Hepatocyte (in vitro differentiated cells): ENCODE results near the gene IRF5.

Source experiments
- CTCF ChIP-seq: fragments of 200-600 bp; sonication (generic); IDR thresholded peaks from 2 replicates; pipeline ENCODE4 v1.5.1; 2016; ENCODE audit warnings: antibody characterized with exemption, mild to moderate bottlenecking; ENCODE audit not compliant: poor library complexity
- EZH2 ChIP-seq: fragments of 200-600 bp; sonication (generic); IDR thresholded peaks from 2 replicates; pipeline ENCODE4 v1.6.1; 2016; ENCODE audit warnings: antibody characterized with exemption, mild to moderate bottlenecking, borderline replicate concordance
- EZH2phosphoT487 ChIP-seq: fragments of 200-600 bp; sonication (generic); IDR thresholded peaks from one replicate; pipeline ENCODE4 v1.6.1; 2018; ENCODE audit warnings: antibody characterized with exemption, mild to moderate bottlenecking, low read depth, moderate library complexity; ENCODE audit not compliant: unreplicated experiment, severe bottlenecking

DNA sequence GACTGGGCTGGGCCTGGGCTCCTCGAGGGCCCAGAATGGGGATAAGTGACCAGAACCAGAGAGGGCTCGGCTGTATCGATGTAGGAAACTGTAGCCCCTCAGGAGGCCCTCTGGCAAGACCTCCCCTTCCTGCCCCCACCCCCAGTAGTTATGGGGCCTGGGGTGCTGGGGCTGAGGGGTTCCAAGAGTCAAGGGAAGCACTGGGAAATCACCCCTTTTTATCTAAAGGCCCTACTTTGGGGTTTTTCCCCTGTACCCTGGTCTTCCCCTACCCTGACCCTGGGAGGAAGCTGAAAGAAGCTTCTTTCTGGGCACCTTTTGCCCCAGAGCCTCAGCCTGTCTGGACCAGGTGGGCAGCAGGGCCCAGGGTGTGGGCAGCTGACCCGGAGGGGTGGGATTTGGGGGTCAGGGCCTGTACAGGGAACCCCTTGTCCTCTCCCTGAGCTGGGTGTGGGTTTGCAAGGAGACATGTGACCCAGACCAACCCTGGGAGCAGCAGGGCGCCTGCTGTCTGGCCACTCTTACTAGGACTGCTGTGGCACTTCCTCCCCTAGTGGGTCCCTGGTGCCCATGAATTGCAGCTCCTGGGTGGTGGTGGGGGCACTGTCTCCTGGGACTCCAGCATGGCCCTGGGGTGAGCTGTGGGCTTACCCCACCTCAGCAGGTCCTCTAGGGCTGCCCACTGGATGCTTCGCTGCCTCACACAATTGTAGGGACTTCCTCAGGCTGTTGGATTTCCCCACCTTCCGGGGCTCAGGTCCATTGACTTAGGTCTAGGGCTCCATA, 1.5 kb downstream of the IRF5 start:
- TF ChIP-seq EZH2phosphoT487 (no peak), CTCF (no peak), EZH2 (no peak)
